GM10248 (cell line): ENCODE data around the gene TTC7B.
"Not testable (repeated sequence)": the region's sequence is repeated elsewhere in the genome, so short reads cannot be mapped to it uniquely, and the experiment has no call there.

ENCODE experiments used
- CTCF ChIA-PET: fragments of 300-600 bp; sonication (Branson Sonifier 250); formaldehyde crosslinking; extraction: SDS; loops from one replicate; lab custom pipeline; 2021; ENCODE audit warnings: antibody characterized with exemption; lab: Yijun Ruan, JAX
- POLR2A ChIA-PET: fragments of 350-650 bp; sonication (Branson Sonifier 250); formaldehyde crosslinking; extraction: SDS; loops from one replicate; lab custom pipeline; 2020; ENCODE audit warnings: antibody characterized with exemption; lab: Yijun Ruan, JAX
- DNase-seq: peaks from one replicate; pipeline ENCODE4 v3.0.0; 2012; ENCODE audit errors: extremely low spot score
- CTCF ChIP-seq: IDR thresholded peaks from 2 replicates; pipeline ENCODE4 v1.5.1; 2012; ENCODE audit warnings: mild to moderate bottlenecking, low read depth; ENCODE audit errors: extremely low read depth, missing control alignments, control extremely low read depth

The TTC7B gene

GRCh38 chr14:90842726-90843125 lies 26.5 kb upstream of the TTC7B start:
- DNase-seq, result no peak
- CTCF ChIA-PET, result no interaction called here
- POLR2A ChIA-PET, result no interaction called here
- no peak for TF ChIP-seq CTCF

- POLR2A ChIA-PET, CTCF ChIA-PET: not testable (repeated sequence)
Measured at GRCh38 chr14:90840667-90841066, 24.4 kb upstream of the TTC7B start.

GRCh38 chr14:90839889-90840266 lies 23.6 kb upstream of the TTC7B start:
- no peak for DNase-seq
- CTCF ChIA-PET, result no interaction called here
- POLR2A ChIA-PET, result no interaction called here
- no peak for TF ChIP-seq CTCF

More at GRCh38 chr14:90840667-90841066, 24.4 kb upstream of the TTC7B start:
- DNase-seq, result not testable (repeated sequence)

- POLR2A ChIA-PET, result no interaction called here
- no peak for DNase-seq
- no peak for TF ChIP-seq CTCF
- CTCF ChIA-PET, result no interaction called here
Measured at GRCh38 chr14:90839024-90839888, 23.0 kb upstream of the TTC7B start.

GRCh38 chr14:90838531-90838930 lies 22.3 kb upstream of the TTC7B start:
- POLR2A ChIA-PET, CTCF ChIA-PET, DNase-seq: not testable (repeated sequence)

GRCh38 chr14:90837355-90837754 lies 21.1 kb upstream of the TTC7B start:
- no peak for TF ChIP-seq CTCF
- POLR2A ChIA-PET, result no interaction called here
- DNase-seq, result no peak
- CTCF ChIA-PET, result no interaction called here

- TF ChIP-seq CTCF, result no peak
- DNase-seq, result no peak
- ChIA-PET POLR2A (no interaction called here), CTCF (interaction anchor here (0.8 to 1.2 kb wide), 2 partner anchors 9 to 78 kb away, joined by 3 read pairs; no protein-coding TSS in a partner anchor)
Measured at GRCh38 chr14:90836692-90837063, 20.4 kb upstream of the TTC7B start.
